ENCODE results near the gene MACROD2.
"Not testable (repeated sequence)": the region's sequence is repeated elsewhere in the genome, so short reads cannot be mapped to it uniquely, and the experiment has no call there.

MACROD2 gene

GRCh38 chr20:15107931-15108330 is 1112.6 kb downstream of the MACROD2 start:
- H3K27me3 Mint-ChIP-seq, result no peaks in the 10 kb centered on the region
- no peaks in the 10 kb centered on the region for H3K36me3 Mint-ChIP-seq
- no peak overlapping the region for H3K27ac Mint-ChIP-seq
- H3K4me1 Mint-ChIP-seq, result no peaks in the 10 kb centered on the region
- peaks cover 8% of the 10 kb centered on the region for H3K9me3 Mint-ChIP-seq
- no peak for DNase-seq
- no peak overlapping the region for H3K4me3 Mint-ChIP-seq
- CTCF ChIA-PET, result no interaction called here

- H3K4me1 Mint-ChIP-seq, result no peaks in the 10 kb centered on the region
- CTCF ChIA-PET, result interaction anchor here (0.6 kb wide), 1 partner anchor 66 kb away, joined by 3 read pairs; no protein-coding TSS in a partner anchor
- no peak overlapping the region for H3K4me3 Mint-ChIP-seq
Measured at GRCh38 chr20:15109494-15109893, 1114.2 kb downstream of the MACROD2 start.

GRCh38 chr20:15111654-15112053 is 1116.3 kb downstream of the MACROD2 start:
- Mint-ChIP-seq H3K4me3 (no peak overlapping the region), H3K36me3 (no peaks in the 10 kb centered on the region), H3K27me3 (no peaks in the 10 kb centered on the region), H3K9me3 (peaks cover 3% of the 10 kb centered on the region), H3K27ac (no peak overlapping the region), H3K4me1 (no peaks in the 10 kb centered on the region)
- CTCF ChIA-PET, result no interaction called here
- no peak for DNase-seq

More at GRCh38 chr20:15109494-15109893, 1114.2 kb downstream of the MACROD2 start:
- H3K27me3 Mint-ChIP-seq, result no peaks in the 10 kb centered on the region
- H3K27ac Mint-ChIP-seq, result no peak overlapping the region
- DNase-seq, result no peak
- H3K9me3 Mint-ChIP-seq, result peaks cover 3% of the 10 kb centered on the region
- no peaks in the 10 kb centered on the region for H3K36me3 Mint-ChIP-seq

- no peak for DNase-seq
- Mint-ChIP-seq H3K9me3 (peaks cover 9% of the 10 kb centered on the region), H3K36me3 (no peaks in the 10 kb centered on the region), H3K27ac (no peak overlapping the region), H3K4me3 (no peak overlapping the region), H3K4me1 (no peaks in the 10 kb centered on the region), H3K27me3 (no peaks in the 10 kb centered on the region)
- CTCF ChIA-PET, result no interaction called here
Measured at GRCh38 chr20:15113144-15113773, 1117.9 kb downstream of the MACROD2 start.

GRCh38 chr20:15119852-15120487 is 1124.7 kb downstream of the MACROD2 start:
- H3K27ac Mint-ChIP-seq, result no peak overlapping the region
- no peaks in the 10 kb centered on the region for H3K27me3 Mint-ChIP-seq
- H3K4me3 Mint-ChIP-seq, result no peak overlapping the region
- H3K36me3 Mint-ChIP-seq, result no peaks in the 10 kb centered on the region
- CTCF ChIA-PET, result no interaction called here
- peaks cover 10% of the 10 kb centered on the region for H3K9me3 Mint-ChIP-seq
- no peak for DNase-seq
- H3K4me1 Mint-ChIP-seq, result no peaks in the 10 kb centered on the region

- Mint-ChIP-seq H3K9me3 (peaks cover 8% of the 10 kb centered on the region), H3K4me1 (no peaks in the 10 kb centered on the region), H3K27me3 (no peaks in the 10 kb centered on the region), H3K27ac (no peak overlapping the region), H3K36me3 (no peaks in the 10 kb centered on the region), H3K4me3 (no peak overlapping the region)
- DNase-seq, result no peak
- CTCF ChIA-PET, result no interaction called here
Measured at GRCh38 chr20:15122613-15123012, 1127.3 kb downstream of the MACROD2 start.

GRCh38 chr20:15131176-15131575 is 1135.9 kb downstream of the MACROD2 start:
- Mint-ChIP-seq H3K4me1 (no peaks in the 10 kb centered on the region), H3K36me3 (no peaks in the 10 kb centered on the region), H3K9me3 (no peaks in the 10 kb centered on the region), H3K27me3 (no peaks in the 10 kb centered on the region), H3K4me3 (no peak overlapping the region), H3K27ac (no peak overlapping the region)
- no peak for DNase-seq
- CTCF ChIA-PET, result no interaction called here

- peaks cover 16% of the 10 kb centered on the region for H3K9me3 Mint-ChIP-seq
- no peaks in the 10 kb centered on the region for H3K36me3 Mint-ChIP-seq
- no peak overlapping the region for H3K27ac Mint-ChIP-seq
- H3K27me3 Mint-ChIP-seq, result no peaks in the 10 kb centered on the region
- CTCF ChIA-PET, result no interaction called here
- no peaks in the 10 kb centered on the region for H3K4me1 Mint-ChIP-seq
- H3K4me3 Mint-ChIP-seq, result no peak overlapping the region
- no peak for DNase-seq
Measured at GRCh38 chr20:15138548-15139126, 1143.3 kb downstream of the MACROD2 start.

GRCh38 chr20:15139522-15139921 is 1144.2 kb downstream of the MACROD2 start:
- peaks cover 16% of the 10 kb centered on the region for H3K9me3 Mint-ChIP-seq
- no peak overlapping the region for H3K4me3 Mint-ChIP-seq
- H3K27me3 Mint-ChIP-seq, result no peaks in the 10 kb centered on the region
- H3K27ac Mint-ChIP-seq, result no peak overlapping the region
- CTCF ChIA-PET, result no interaction called here
- no peaks in the 10 kb centered on the region for H3K36me3 Mint-ChIP-seq
- H3K4me1 Mint-ChIP-seq, result no peaks in the 10 kb centered on the region
- DNase-seq, result no peak

GRCh38 chr20:15140286-15140685 is 1145.0 kb downstream of the MACROD2 start:
- no peak overlapping the region for H3K4me3 Mint-ChIP-seq
- H3K27ac Mint-ChIP-seq, result no peak overlapping the region
- no peaks in the 10 kb centered on the region for H3K4me1 Mint-ChIP-seq
- no peaks in the 10 kb centered on the region for H3K36me3 Mint-ChIP-seq
- H3K27me3 Mint-ChIP-seq, result no peaks in the 10 kb centered on the region
- H3K9me3 Mint-ChIP-seq, result peaks cover 16% of the 10 kb centered on the region
- DNase-seq, result no peak
- CTCF ChIA-PET, result no interaction called here

GRCh38 chr20:15140940-15141339 is 1145.6 kb downstream of the MACROD2 start:
- DNase-seq, H3K4me3 Mint-ChIP-seq, CTCF ChIA-PET, H3K4me1 Mint-ChIP-seq, H3K36me3 Mint-ChIP-seq, H3K27me3 Mint-ChIP-seq, H3K27ac Mint-ChIP-seq: not testable (repeated sequence)
- peaks cover 16% of the 10 kb centered on the region for H3K9me3 Mint-ChIP-seq

- no peak for DNase-seq
- H3K36me3 Mint-ChIP-seq, result no peaks in the 10 kb centered on the region
- no peak overlapping the region for H3K27ac Mint-ChIP-seq
- no peaks in the 10 kb centered on the region for H3K4me1 Mint-ChIP-seq
- CTCF ChIA-PET, result no interaction called here
- no peak overlapping the region for H3K4me3 Mint-ChIP-seq
- peaks cover 19% of the 10 kb centered on the region for H3K9me3 Mint-ChIP-seq
- H3K27me3 Mint-ChIP-seq, result no peaks in the 10 kb centered on the region
Measured at GRCh38 chr20:15141861-15142260, 1146.5 kb downstream of the MACROD2 start.

- Mint-ChIP-seq H3K27me3 (no peaks in the 10 kb centered on the region), H3K4me1 (no peaks in the 10 kb centered on the region), H3K9me3 (peaks cover 19% of the 10 kb centered on the region), H3K27ac (no peak overlapping the region), H3K4me3 (no peak overlapping the region), H3K36me3 (no peaks in the 10 kb centered on the region)
- no peak for DNase-seq
- CTCF ChIA-PET, result no interaction called here
Measured at GRCh38 chr20:15143478-15143877, 1148.2 kb downstream of the MACROD2 start.

GRCh38 chr20:15144916-15145315 is 1149.6 kb downstream of the MACROD2 start:
- H3K27ac Mint-ChIP-seq, result no peak overlapping the region
- H3K4me1 Mint-ChIP-seq, result no peaks in the 10 kb centered on the region
- peaks cover 15% of the 10 kb centered on the region for H3K9me3 Mint-ChIP-seq
- CTCF ChIA-PET, result no interaction called here
- H3K27me3 Mint-ChIP-seq, result no peaks in the 10 kb centered on the region
- DNase-seq, result no peak
- H3K4me3 Mint-ChIP-seq, result no peak overlapping the region
- no peaks in the 10 kb centered on the region for H3K36me3 Mint-ChIP-seq

- Mint-ChIP-seq H3K4me1 (no peaks in the 10 kb centered on the region), H3K27me3 (no peaks in the 10 kb centered on the region), H3K27ac (no peak overlapping the region), H3K4me3 (no peak overlapping the region), H3K36me3 (no peaks in the 10 kb centered on the region), H3K9me3 (peaks cover 10% of the 10 kb centered on the region)
- CTCF ChIA-PET, result no interaction called here
- DNase-seq, result no peak
Measured at GRCh38 chr20:15146948-15147347, 1151.6 kb downstream of the MACROD2 start.

All from activated naive CD4-positive, alpha-beta T cell treated with anti-CD3 and anti-CD28 coated beads, Interleukin-2, amount 10 ng/mL, durations not matched to agents 7 days and 5 days (primary cell).